Measurements from ENCODE around the gene RHBDL1.

The RHBDL1 gene

DNA sequence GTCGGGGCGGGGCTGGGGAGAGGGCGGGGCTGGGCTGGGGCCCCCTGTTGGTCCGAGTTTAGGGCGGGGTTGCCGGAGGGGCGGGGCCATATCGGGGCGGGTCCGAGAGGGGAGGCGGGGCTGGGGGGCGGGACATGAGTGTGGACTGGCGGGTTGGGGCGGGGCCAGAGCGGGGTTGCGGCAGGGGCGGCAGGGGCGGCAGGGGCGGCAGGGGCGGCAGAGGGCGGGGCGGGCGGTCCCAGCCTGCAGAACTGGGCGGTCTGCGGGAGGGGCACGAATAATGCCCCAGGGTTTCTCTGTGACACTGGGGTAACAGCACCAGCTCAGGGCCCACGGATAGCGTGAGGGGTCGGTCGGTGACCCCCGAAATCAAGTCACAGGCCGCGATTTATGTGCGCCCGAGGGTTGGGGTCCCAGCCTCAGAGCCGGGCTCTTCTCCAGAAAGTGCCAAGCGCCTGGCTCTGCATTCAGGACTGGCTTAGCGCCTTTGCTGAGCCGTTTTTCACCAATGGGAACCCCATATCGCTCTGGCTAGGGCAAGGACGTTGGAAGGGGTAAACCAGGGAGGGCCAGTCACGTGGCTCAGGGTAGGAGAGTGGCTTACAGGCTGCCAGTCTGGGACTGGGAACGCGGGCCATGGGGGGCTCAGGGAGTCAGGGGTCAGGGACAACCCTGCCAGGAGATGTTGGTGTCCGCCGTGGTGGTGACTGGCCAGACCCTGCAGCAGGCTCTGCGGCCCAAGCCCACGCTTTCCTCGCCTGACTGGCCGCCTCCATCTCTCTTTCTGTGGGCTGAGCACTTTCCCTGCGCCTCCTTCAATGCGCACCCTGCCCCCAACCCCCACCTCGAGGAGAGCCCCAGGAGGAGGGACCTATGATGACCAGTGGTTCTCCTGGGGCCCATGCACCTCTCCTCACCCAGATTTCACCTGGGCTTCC lies 38.1 kb upstream of the RHBDL1 start:
- peak; percentile 82 for DNase-seq (ENCODE audit: low read depth)

DNA sequence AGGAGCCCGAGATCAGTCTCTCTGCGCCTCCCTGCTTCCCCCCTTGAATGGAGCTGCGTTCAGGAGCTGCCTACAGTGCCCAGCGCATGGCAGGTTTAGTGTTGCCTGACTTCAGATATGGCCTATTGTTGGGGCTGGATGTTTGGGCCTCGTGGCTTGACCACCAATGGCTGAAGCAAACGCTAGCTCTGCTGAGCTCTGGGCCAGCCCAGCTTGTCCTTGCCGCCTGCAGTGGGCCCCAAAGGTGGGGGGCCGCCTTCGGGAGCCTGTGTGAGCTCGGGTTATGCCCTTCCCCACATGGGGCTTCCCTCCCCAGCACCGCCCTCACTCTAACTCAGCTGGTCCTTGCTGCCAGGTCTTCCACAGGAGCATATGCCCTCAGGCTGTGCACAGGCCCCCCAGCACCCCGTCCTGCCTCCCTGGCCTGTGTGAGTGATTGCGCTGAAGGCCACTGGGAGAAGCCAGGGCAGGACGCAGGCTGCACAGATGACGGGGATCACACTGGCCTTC lies 37.4 kb upstream of the RHBDL1 start:
- DNase-seq (ENCODE audit: low read depth) = no peak

DNA sequence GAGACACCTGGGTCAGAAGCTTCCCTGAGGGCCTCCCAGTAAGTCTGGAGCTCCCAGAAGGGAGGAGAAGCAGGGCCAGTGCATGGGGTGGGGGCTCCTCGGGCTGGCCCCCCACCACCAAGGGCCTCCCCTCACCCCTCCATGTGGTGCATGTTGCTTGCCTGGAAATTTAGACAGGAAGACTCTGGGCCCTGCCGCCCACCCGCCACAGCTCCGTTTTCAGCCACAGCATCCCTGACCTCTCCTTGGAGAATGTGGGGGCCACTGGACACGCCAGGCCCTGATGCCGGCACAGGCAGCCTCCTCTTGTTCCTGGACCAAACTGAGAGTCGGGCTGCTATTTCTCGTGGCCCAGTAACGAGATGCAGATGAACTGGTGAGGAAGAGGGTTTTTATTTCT lies 36.6 kb upstream of the RHBDL1 start:
- no peak for DNase-seq (ENCODE audit: low read depth)

DNA sequence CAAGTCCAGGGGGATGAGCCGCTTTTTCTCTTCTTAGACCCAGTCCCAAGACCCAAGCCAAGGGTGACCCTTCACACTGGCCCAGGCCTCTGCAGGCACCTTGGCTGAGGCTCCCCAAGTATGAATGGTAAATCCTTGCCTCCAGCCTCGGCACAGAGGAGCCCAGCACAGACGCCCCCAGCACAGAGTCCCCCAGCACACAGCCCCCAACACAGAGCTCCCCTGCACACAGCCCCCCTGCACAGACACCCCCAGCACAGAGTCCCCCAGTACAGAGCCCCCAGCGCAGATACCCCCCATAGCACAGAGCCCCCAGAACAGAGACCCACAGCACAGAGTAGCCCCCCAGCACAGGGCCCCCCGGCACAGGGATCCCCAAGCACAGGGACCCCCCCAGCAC lies 34.9 kb upstream of the RHBDL1 start:
- DNase-seq (ENCODE audit: low read depth) = no peak

DNA sequence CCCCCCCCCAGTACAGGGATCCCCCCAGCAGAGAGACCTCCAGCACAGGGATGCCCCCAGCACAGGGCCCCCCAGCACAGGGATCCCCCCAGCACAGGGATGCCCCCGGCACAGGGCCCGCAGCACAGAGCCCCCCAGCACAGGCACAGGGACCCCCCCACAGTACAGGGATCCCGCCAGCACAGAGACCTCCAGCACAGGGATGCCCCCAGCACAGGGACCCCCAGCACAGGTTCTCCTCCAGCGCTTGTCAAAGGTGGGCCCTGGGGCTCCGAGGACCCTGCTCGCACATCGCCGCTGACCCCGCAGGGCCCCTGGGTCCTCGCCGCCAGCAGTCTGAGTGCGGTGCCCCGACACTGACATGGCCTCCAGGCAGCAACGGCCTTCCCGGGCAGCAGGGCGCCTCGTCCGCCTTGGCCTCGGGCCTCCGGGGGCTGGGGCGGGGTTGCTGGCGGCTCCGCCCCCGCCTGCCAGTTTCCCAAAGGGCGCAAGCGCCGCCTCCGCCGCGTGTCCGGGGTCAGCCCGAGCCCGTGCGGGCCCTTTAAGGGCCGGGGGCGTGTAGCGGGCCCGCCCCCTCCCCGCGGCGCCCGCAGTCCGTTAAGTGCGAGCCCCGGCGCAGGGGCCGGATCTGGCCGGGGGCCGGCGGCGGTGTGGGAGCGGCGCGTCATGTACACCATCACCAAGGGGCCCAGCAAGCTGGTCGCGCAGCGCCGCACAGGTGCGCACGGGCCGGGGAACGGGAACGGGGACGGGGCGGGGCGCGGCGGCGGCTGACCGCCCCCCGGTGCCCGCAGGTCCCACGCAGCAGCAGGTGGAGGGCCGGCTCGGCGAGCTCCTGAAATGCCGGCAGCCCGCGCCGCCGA lies 33.9 kb upstream of the RHBDL1 start, which contains the start of gene MCRIP2:
MCRIP2 (plus strand) TSS at position 503 of the 863 bp plus-strand sequence; CDS start at position 667, 164 bp downstream.
- DNase-seq (ENCODE audit: low read depth) = peak; percentile 46

DNA sequence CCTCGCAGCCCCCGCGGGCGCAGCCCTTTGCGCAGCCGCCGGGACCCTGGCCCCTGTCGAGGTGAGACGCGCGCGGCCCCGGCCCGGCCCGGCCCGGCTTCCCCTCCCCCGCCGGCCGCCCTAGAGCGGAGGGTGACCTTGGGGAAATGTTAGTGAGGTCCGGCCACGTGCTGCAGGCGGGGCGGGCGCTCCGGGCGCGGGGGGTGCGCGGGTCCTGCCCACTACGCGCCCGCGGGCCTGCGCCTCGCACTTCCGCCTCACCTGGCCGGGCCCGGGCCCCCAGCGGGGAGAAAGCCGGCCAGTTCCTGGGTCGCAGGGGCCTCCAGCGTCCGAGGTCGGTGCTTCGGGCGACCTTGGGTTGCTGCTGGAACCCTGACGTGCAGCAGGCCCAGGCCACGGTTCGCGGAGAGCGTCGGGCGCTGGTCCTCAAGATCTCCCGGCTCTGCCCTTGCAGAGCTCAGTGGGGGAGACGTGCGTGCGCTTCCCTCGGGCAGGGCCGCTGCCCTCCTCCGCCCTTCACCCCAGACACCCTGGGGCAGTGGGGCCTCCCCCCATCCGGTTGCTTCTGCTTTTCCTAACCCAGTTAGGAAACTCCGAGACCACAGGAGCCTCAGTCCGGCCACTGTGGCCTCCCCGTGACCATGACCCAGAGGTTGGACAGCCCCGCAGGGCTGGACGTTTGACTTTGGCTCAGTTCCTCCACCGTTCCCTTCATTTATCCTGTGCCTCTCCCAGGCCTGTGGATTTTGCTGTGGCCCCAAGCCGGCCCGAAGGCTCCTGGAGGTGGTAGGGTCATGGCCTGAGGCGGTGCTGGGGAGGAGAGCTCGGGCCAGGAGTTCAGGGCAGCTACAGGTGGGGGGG lies 33.1 kb upstream of the RHBDL1 start:
- no peak for DNase-seq (ENCODE audit: low read depth)

DNA sequence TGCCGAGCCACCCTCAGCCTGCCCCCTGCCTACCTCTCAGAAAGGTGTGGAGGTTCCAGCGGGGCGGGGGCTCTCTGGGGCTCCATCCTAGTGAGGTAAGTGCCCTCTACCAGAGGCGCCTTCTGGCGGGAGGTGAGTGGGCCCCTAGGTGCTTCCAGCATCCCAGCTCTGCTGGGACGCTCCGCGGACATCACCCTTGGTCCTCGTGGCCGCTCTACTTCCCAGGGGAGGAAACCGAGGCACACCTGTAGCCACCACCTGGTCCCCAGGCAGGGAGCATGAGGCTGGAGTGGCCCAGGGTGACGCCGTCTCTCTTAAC lies 32.5 kb upstream of the RHBDL1 start:
- DNase-seq (ENCODE audit: low read depth) = no peak

DNA sequence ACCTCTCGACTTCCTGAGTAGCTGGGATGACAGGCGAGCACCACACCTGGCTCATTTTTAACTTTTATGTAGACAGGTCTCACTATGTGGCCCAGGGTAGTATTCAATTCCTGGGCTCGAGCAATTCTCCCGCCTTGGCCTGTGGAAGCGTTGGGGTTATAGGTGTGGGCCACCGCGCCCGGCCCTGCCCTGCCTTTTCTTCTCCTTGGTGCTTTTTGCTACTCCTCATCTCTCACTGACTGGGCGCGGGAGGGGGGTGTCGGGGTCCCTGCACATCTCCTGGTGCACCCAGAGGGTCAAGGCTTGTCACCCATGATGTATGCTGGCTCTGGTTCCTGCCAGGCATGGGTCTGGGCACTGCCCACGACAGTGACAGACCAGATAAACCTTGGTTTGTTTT lies 30.9 kb upstream of the RHBDL1 start:
- DNase-seq (ENCODE audit: low read depth) = no peak

DNA sequence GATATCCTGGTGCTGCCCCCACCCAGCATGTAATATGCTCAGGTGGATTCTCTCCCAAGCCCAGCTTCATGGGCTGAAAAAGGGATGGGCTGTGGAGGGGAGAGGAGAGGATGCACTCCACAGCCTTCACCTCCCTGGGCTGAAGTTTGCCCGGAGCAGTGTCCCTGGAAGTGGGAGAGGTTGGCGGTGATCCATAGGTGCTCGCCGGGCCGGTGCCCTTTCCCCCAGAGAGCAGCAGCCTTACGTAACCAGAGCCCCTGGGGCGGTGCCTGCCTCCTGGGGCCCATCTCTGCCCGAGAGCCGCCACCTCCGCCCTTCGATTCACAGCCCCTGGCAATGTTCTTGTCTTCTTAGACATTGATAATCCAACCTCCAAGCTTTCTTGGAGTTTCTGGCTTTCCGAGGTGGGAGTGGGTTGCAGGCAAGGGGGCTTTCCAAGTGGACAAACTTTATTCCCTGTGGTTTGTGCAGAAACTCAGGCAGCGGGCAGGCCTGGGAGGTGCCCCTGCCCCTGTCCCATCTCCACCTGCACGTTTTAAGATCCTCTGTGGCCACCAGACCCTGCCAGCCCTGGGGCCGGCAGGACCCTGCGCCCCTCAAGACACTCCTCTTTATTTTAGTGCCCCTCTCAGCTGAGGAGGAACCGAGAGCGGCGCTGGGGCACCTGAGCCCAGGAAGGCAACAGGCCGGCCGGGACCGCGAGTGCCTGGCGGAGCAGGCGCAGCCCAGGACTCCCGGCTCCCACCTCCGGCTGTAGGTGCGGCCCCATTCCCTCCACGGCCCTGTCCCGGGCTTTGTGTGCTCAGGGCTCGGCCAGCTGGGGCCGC lies 29.4 kb upstream of the RHBDL1 start:
- no peak for DNase-seq (ENCODE audit: low read depth)

DNA sequence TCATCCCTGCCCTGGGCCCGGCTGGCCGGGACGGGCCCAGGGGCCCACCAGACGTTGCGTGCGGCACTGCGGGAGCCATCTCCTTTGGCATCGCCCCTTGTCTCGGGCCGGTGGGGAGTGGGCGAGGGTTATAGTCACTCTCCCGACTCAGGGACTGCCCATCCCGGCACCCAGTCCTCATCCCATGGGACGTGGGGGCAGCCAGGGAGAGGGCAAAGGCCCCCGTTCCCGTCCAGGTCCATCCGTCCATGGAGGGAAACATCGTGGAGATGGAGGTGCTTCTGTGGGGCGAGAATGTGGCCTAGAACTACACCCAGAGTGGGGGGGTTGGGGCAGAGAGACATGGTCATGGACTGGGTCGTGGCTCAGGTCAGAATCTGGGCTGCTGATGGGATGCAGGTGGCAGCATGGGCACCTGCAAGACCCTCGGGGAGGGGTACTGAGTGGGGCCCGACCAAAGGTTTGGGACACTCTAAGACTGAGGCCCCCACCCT lies 28.7 kb upstream of the RHBDL1 start:
- DNase-seq (ENCODE audit: low read depth) = no peak

DNA sequence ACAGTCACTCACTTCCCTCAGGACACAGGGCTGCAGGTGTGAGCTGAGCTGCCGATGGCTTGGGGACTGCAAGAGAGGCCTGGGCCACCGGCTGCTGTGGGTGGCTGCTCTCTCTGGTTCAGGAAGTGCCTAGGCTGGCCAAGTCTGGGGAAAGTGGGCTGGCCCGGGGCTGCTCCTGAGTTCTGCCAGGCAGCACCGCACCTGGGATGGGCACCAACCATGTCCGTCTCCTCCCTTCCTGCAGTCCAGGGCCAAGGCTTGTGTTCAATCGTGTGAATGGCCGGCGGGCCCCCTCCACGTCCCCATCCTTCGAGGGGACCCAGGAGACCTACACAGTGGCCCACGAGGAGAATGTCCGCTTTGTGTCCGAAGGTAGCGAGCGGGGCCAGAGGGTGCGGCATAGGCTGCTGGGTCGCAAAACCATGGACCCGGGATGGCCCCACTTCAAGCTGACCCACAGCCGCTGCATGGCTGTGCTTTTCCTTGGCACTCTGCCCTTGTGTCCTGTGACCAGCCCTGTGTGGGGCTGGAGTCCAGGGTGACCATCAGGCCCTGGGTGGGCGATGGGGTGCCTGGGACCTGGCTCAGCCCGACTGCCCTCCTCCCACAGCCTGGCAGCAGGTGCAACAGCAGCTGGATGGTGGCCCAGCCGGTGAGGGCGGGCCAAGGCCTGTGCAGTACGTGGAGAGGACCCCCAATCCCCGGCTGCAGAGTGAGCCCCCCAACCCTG lies 28.1 kb upstream of the RHBDL1 start:
- no peak for DNase-seq (ENCODE audit: low read depth)

DNA sequence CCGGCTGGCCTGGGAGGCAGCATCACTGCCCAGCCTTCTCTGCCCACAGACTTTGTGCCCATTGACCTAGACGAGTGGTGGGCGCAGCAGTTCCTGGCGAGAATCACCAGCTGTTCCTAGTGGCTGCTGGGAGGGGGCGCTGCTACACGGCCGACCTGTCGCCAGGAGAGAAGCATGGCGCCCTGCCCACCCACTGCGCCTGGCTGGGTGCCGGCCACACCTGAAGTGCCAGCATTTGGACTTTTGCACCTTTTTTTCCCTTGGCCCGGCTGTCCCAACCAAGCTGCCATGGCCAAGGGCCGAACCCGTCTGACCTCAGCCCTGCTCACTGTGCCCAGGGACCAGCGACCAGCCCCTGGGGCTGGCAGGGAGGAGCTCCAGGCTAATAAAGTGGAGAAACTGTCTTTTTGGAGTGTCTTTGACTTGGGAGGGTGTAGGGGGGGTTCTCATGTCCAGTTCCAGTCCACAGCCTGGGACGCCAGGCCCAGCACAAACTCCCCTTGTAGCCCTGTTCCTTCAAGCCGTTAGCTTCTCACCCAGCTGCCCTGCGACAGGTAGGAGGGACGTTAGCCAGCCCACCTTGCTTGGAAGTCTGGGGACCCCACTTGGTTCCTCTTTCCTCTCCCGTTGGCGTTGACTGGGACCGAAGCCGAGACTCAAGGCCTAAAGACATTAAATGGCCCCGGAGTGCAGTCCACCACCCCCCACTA lies 27.2 kb upstream of the RHBDL1 start:
- DNase-seq (ENCODE audit: low read depth) = no peak

DNA sequence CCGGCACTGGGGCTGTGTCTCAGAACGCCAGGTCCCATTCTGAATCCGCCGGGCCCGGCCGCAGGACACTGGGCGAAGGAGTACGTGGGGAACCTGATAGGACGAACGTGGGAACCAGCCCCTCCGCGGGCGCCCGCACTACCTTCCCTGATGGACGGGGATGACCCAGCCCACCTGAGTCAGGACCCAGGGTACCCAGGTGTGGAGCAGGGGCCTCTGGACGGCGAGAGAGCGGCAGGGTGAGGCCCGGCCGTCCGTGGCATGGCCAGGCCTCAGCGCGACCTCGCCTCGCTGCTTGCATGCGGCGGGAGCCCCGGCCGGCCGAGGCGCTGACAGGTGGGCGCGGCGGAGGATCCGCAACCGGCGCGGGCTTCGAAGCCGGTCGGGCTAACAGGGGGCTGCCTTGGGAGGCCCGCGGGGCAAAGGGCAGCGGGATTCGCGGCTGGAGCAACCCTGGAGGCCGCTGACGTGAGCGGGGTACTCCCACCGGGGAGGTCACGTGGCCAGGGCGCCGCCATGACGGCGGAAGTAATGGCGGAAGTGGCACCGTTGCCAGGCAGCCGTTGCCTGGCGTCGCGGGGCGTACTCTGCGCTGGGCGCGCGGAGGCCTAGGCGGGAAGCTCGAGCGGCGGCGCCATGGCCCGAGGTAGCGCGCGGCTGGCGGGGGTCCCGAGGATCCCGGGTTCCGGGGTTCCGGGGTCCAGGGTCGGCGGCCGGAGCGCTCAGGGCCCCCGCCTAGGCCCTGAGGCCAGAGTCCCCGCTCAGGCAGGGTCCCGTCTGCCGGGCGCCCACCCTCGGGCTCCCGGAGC lies 26.5 kb upstream of the RHBDL1 start, which contains the start of gene WDR90:
WDR90 (plus strand) TSS at position 585 of the 809 bp plus-strand sequence; CDS start at position 637, 52 bp downstream.
- DNase-seq (ENCODE audit: low read depth) = peak; percentile 91

DNA sequence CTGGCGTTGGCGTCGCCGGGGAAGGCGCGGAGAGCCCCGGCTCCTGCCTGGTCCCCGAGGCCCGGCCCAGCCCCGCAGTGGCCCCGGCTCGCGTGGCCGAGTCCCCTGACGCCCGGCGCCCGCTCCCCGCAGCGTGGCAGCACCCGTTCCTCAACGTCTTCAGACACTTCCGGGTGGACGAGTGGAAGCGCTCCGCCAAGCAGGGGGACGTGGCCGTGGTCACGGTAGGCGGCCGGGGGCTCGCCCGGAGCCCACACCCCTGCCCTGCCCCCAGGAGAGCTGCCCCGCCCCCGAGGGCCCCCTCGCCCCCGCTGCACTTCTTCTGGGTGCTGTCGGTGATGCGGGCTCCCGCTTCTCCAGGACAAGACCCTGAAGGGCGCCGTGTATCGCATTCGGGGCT lies 25.8 kb upstream of the RHBDL1 start:
- DNase-seq (ENCODE audit: low read depth) = no peak

DNA sequence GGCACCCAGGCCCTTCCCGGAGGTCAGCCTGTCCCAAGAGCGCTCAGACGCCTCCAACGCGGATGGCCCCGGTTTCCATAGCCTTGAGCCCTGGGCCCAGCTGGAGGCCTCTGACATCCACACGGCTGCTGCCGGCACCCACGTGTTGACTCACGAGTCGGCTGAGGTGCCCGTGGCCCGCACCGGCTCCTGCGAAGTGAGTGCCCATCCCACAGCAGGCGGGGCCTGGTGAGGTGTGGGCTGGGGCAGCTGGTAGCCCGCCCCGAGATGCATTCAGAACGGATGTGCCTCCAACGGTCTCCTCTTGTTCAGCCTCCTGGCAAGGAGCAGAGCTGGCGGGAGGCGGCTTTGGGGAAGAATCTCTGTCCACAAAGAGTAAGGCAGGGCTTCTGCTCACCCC lies 23.6 kb upstream of the RHBDL1 start:
- no peak for DNase-seq (ENCODE audit: low read depth)

DNA sequence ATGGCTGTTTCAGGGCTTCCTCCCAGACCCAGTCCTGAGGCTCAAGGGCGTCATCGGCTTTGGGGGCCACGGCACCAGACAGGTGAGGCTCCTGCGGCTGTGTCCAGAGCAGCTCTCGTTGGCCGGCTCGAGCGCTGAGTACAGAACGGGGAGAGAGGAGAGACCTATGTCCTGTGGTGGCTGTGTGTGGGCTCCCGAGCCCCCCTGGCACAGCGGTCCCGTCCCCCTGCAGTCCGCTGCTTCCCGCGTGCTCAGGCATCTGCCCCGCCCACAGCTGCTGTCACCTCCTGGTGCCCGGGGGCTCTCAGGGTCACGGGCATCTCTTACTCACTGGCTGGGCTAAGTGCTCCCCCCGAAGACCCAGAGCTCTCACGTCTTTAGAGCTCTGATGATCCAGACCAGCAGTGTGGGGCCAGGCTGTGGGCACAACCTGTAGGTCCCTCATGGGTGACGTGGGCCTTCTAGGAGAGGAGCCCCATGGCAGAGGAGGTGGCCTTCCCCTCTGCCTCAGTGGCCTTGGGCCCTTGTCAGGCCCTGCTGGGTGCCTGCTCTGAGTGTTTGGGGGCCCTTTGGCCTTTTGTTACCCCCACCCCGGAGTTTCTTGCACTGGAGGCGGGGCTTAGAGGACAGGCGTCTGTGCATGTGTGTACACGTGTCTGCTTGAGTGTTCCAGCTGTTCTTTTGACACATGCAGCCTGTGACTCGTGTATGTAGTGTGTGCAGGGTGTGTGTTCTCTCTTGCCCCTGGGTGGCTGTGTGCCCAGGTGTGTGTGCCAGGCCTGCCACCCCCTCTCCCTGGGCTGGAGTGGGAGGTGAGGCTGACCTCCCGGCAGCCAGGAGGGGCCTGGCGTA lies 22.8 kb upstream of the RHBDL1 start:
- DNase-seq (ENCODE audit: low read depth) = no peak

DNA sequence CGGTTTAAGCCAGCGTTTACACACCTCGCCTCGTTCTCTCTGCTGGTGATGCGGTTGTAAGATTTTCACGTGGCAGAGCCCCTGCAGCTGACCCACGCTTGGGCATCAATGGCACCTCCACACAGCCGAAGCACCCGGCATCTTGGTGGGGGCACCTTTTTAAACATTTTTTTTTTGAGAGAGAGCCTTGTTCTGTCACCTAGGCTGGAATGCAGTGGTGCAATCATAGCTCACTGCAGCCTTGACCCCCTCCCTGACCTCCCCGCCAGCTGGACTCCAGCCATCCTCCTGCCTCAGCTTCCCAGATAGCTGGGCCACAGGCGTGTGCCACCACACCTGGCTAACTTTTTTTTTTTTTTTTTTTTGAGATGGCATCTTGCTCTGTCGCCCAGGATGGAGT lies 21.4 kb upstream of the RHBDL1 start:
- DNase-seq (ENCODE audit: low read depth) = no peak

DNA sequence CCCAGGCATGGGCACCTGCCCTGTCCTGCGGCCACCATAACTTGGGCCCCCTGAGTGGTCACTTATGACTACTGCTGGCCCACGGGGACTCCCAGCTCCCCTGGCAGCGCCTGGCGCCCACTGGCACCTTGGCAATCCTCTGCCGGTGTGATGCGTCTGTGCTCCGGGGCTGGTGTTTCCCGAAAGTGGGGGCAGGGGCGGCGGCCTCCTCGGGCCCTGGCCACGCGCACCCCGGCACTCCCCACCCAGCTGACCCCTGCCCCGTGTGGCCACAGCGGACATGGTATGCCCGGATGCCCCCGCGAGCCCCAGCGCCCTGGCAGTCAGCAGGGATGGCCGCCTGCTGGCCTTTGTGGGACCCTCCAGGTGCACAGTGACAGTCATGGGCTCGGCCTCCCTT lies 18.0 kb upstream of the RHBDL1 start:
- no peak for DNase-seq (ENCODE audit: low read depth)
